Memory B cell (primary cell): ENCODE data around the gene OAF.
"Not testable (repeated sequence)": the region's sequence is repeated elsewhere in the genome, so short reads cannot be mapped to it uniquely, and the experiment has no call there.

Experiments
- ATAC-seq: fragments of 150-1000 bp; cut with Tn5 transposase; 2 replicates; pipeline ENCODE4 v1.10.0; 2021; ENCODE audit warnings: low read depth, mild to moderate bottlenecking, moderate library complexity
- DNase-seq, 2 donors: peaks; one replicate each; pipeline ENCODE4 v3.0.0; 2022; ENCODE audit warnings: low spot score in 2 of 2
- H3K27ac Mint-ChIP-seq: one replicate; pipeline ENCODE4 v1.8.0; 2022; ENCODE audit warnings: mild to moderate bottlenecking, moderate library complexity, mixed read lengths
- H3K27me3 Mint-ChIP-seq: one replicate; pipeline ENCODE4 v1.8.0; 2022; ENCODE audit warnings: mixed read lengths
- H3K36me3 Mint-ChIP-seq: one replicate; pipeline ENCODE4 v1.8.0; 2022; ENCODE audit warnings: mild to moderate bottlenecking, mixed read lengths
- H3K4me1 Mint-ChIP-seq: one replicate; pipeline ENCODE4 v1.8.0; 2022; ENCODE audit warnings: mixed read lengths
- H3K4me3 Mint-ChIP-seq: one replicate; pipeline ENCODE4 v1.8.0; 2022; ENCODE audit warnings: mild to moderate bottlenecking, moderate library complexity, mixed read lengths
- H3K9me3 Mint-ChIP-seq: one replicate; pipeline ENCODE4 v1.8.0; 2022; ENCODE audit warnings: mixed read lengths

OAF gene

GRCh38 chr11:120179057-120179672, 31.7 kb upstream of the OAF start:
- H3K9me3 Mint-ChIP-seq, result peaks cover 2% of the 10 kb centered on the region
- no peaks in the 10 kb centered on the region for H3K4me1 Mint-ChIP-seq
- H3K36me3 Mint-ChIP-seq, result no peaks in the 10 kb centered on the region
- peaks cover 6% of the 10 kb centered on the region for H3K27me3 Mint-ChIP-seq
- no peak for DNase-seq
- no peak overlapping the region for H3K27ac Mint-ChIP-seq
- no peak overlapping the region for H3K4me3 Mint-ChIP-seq
- ATAC-seq, result no peak

- ATAC-seq, H3K27ac Mint-ChIP-seq, H3K9me3 Mint-ChIP-seq, DNase-seq, H3K36me3 Mint-ChIP-seq, H3K4me3 Mint-ChIP-seq, H3K4me1 Mint-ChIP-seq, H3K27me3 Mint-ChIP-seq: not testable (repeated sequence)
Observed at GRCh38 chr11:120180063-120180462, 30.8 kb upstream of the OAF start.

- DNase-seq, result no peak
- Mint-ChIP-seq H3K27ac (no peak overlapping the region), H3K4me3 (no peak overlapping the region), H3K27me3 (peaks cover 9% of the 10 kb centered on the region), H3K36me3 (no peaks in the 10 kb centered on the region), H3K4me1 (no peaks in the 10 kb centered on the region), H3K9me3 (peaks cover 2% of the 10 kb centered on the region)
- ATAC-seq, result no peak
Observed at GRCh38 chr11:120180551-120181232, 30.1 kb upstream of the OAF start.

- no peaks in the 10 kb centered on the region for H3K36me3 Mint-ChIP-seq
- H3K4me1 Mint-ChIP-seq, result no peaks in the 10 kb centered on the region
- no peak for DNase-seq
- H3K27ac Mint-ChIP-seq, result no peak overlapping the region
- H3K9me3 Mint-ChIP-seq, result peaks cover 2% of the 10 kb centered on the region
- peaks cover 14% of the 10 kb centered on the region for H3K27me3 Mint-ChIP-seq
- no peak overlapping the region for H3K4me3 Mint-ChIP-seq
- ATAC-seq, result no peak
Observed at GRCh38 chr11:120181376-120181975, 29.4 kb upstream of the OAF start.

- H3K4me3 Mint-ChIP-seq, result no peak overlapping the region
- DNase-seq, result no peak
- H3K27ac Mint-ChIP-seq, result no peak overlapping the region
- H3K9me3 Mint-ChIP-seq, result peaks cover 2% of the 10 kb centered on the region
- no peaks in the 10 kb centered on the region for H3K36me3 Mint-ChIP-seq
- H3K27me3 Mint-ChIP-seq, result peaks cover 19% of the 10 kb centered on the region
- no peaks in the 10 kb centered on the region for H3K4me1 Mint-ChIP-seq
- ATAC-seq, result no peak
Observed at GRCh38 chr11:120182372-120182771, 28.5 kb upstream of the OAF start.

GRCh38 chr11:120182790-120183491, 27.9 kb upstream of the OAF start:
- Mint-ChIP-seq H3K4me3 (no peak overlapping the region), H3K9me3 (no peaks in the 10 kb centered on the region), H3K4me1 (no peaks in the 10 kb centered on the region), H3K27me3 (peaks cover 19% of the 10 kb centered on the region), H3K36me3 (no peaks in the 10 kb centered on the region), H3K27ac (no peak overlapping the region)
- ATAC-seq (no peak), DNase-seq (no peak)

GRCh38 chr11:120183701-120184141, 27.1 kb upstream of the OAF start:
- no peak overlapping the region for H3K27ac Mint-ChIP-seq
- H3K27me3 Mint-ChIP-seq, result peaks cover 23% of the 10 kb centered on the region
- DNase-seq, result no peak
- H3K36me3 Mint-ChIP-seq, result no peaks in the 10 kb centered on the region
- no peak for ATAC-seq
- H3K4me3 Mint-ChIP-seq, result no peak overlapping the region
- no peaks in the 10 kb centered on the region for H3K9me3 Mint-ChIP-seq
- H3K4me1 Mint-ChIP-seq, result no peaks in the 10 kb centered on the region

- no peak for DNase-seq
- Mint-ChIP-seq H3K4me1 (no peaks in the 10 kb centered on the region), H3K36me3 (no peaks in the 10 kb centered on the region), H3K9me3 (no peaks in the 10 kb centered on the region), H3K27me3 (peaks cover 23% of the 10 kb centered on the region), H3K27ac (no peak overlapping the region), H3K4me3 (no peak overlapping the region)
- no peak for ATAC-seq
Observed at GRCh38 chr11:120184371-120184945, 26.4 kb upstream of the OAF start.

- H3K4me1 Mint-ChIP-seq, result no peaks in the 10 kb centered on the region
- no peaks in the 10 kb centered on the region for H3K9me3 Mint-ChIP-seq
- no peak for ATAC-seq
- no peak for DNase-seq
- peaks cover 25% of the 10 kb centered on the region for H3K27me3 Mint-ChIP-seq
- H3K36me3 Mint-ChIP-seq, result no peaks in the 10 kb centered on the region
- H3K27ac Mint-ChIP-seq, result no peak overlapping the region
- H3K4me3 Mint-ChIP-seq, result no peak overlapping the region
Observed at GRCh38 chr11:120184946-120185705, 25.7 kb upstream of the OAF start.

GRCh38 chr11:120185706-120186455, 25.0 kb upstream of the OAF start:
- no peak overlapping the region for H3K27ac Mint-ChIP-seq
- H3K27me3 Mint-ChIP-seq, result peaks cover 25% of the 10 kb centered on the region
- DNase-seq (no peak), ATAC-seq (no peak)
- H3K9me3 Mint-ChIP-seq, result no peaks in the 10 kb centered on the region
- no peak overlapping the region for H3K4me3 Mint-ChIP-seq
- no peaks in the 10 kb centered on the region for H3K4me1 Mint-ChIP-seq
- H3K36me3 Mint-ChIP-seq, result no peaks in the 10 kb centered on the region

GRCh38 chr11:120186456-120186773, 24.4 kb upstream of the OAF start:
- Mint-ChIP-seq H3K27me3 (peaks cover 25% of the 10 kb centered on the region), H3K9me3 (no peaks in the 10 kb centered on the region), H3K4me3 (no peak overlapping the region), H3K36me3 (no peaks in the 10 kb centered on the region), H3K27ac (no peak overlapping the region), H3K4me1 (no peaks in the 10 kb centered on the region)
- no peak for ATAC-seq
- DNase-seq, result no peak

- DNase-seq, result no peak
- Mint-ChIP-seq H3K27ac (no peak overlapping the region), H3K9me3 (no peaks in the 10 kb centered on the region), H3K4me1 (no peaks in the 10 kb centered on the region), H3K27me3 (peaks cover 28% of the 10 kb centered on the region), H3K4me3 (no peak overlapping the region), H3K36me3 (no peaks in the 10 kb centered on the region)
- no peak for ATAC-seq
Observed at GRCh38 chr11:120186774-120187591, 23.8 kb upstream of the OAF start.
